ENCODE data around the gene ROBO2. TPM values are rescaled to one million over a fixed set of nuclear protein-coding genes. Genes with fewer than 3 reads are reported as not detected.

Gene ROBO2
- total and polyA plus RNA-seq, 4 donors, result 0.30 to 72.4 (median 3.3) TPM

- no peak overlapping the region for H3K9ac ChIP-seq (ENCODE audit: insufficient read depth in 1 of 2, low read length in 2 of 2)
- WGBS, 2 donors, result 86 to 87% methylated on average over 3 of the region's 3 CpGs
- TF ChIP-seq CTCF (IDR thresholded peaks at IDR 0.05; ENCODE audit: control extremely low read depth, extremely low read depth), result no peak
- H3K27ac ChIP-seq (ENCODE audit: low read depth in 1 of 2, low read length in 1 of 2), result no peak overlapping the region
- no peaks in the 10 kb centered on the region for H3K27me3 ChIP-seq (ENCODE audit: control insufficient read depth in 3 of 3, insufficient read depth in 3 of 3, low read length in 2 of 3)
- peaks cover 0 to 1% (median 0%) of the 10 kb centered on the region in 5 donors for H3K4me1 ChIP-seq (ENCODE audit: control insufficient read depth in 5 of 5, insufficient read depth in 5 of 5, low read length in 5 of 5)
- no peak overlapping the region for H3K4me3 ChIP-seq
- H3K36me3 ChIP-seq (ENCODE audit: control insufficient read depth in 4 of 4, insufficient read depth in 4 of 4, low read length in 4 of 4), result no peaks in the 10 kb centered on the region
- no peaks in the 10 kb centered on the region for H3K9me3 ChIP-seq (ENCODE audit: control insufficient read depth in 4 of 4, insufficient read depth in 3 of 4, low read length in 3 of 4)
- no peak for ATAC-seq (ENCODE audit: insufficient read depth, low FRiP score)
- no peak for DNase-seq
These were observed 340.2 kb downstream of the ROBO2 start for GRCh38 chr3:77380136-77380535.

GRCh38 chr3:77381431-77381830 lies 341.5 kb downstream of the ROBO2 start:
- Histone ChIP-seq H3K9ac (ENCODE audit: insufficient read depth in 1 of 2, low read length in 2 of 2) (no peak overlapping the region), H3K4me3 (no peak overlapping the region), H3K27me3 (ENCODE audit: control insufficient read depth in 3 of 3, insufficient read depth in 3 of 3, low read length in 2 of 3) (no peaks in the 10 kb centered on the region), H3K36me3 (ENCODE audit: control insufficient read depth in 4 of 4, insufficient read depth in 4 of 4, low read length in 4 of 4) (no peaks in the 10 kb centered on the region), H3K4me1 (ENCODE audit: control insufficient read depth in 5 of 5, insufficient read depth in 5 of 5, low read length in 5 of 5) (peaks cover 0 to 1% (median 0%) of the 10 kb centered on the region in 5 donors), H3K9me3 (ENCODE audit: control insufficient read depth in 4 of 4, insufficient read depth in 3 of 4, low read length in 3 of 4) (no peaks in the 10 kb centered on the region), H3K27ac (ENCODE audit: low read depth in 1 of 2, low read length in 1 of 2) (no peak overlapping the region)
- DNase-seq (no peak), ATAC-seq (ENCODE audit: insufficient read depth, low FRiP score) (no peak)
- WGBS, 2 donors, result 0% methylated on average over 1 of the region's 1 CpG
- TF ChIP-seq CTCF (IDR thresholded peaks at IDR 0.05; ENCODE audit: control extremely low read depth, extremely low read depth), result no peak

- TF ChIP-seq CTCF (IDR thresholded peaks at IDR 0.05; ENCODE audit: control extremely low read depth, extremely low read depth), result no peak
- Histone ChIP-seq H3K9ac (ENCODE audit: insufficient read depth in 1 of 2, low read length in 2 of 2) (no peak overlapping the region), H3K27ac (ENCODE audit: low read depth in 1 of 2, low read length in 1 of 2) (no peak overlapping the region), H3K9me3 (ENCODE audit: control insufficient read depth in 4 of 4, insufficient read depth in 3 of 4, low read length in 3 of 4) (no peaks in the 10 kb centered on the region), H3K4me3 (no peak overlapping the region), H3K4me1 (ENCODE audit: control insufficient read depth in 5 of 5, insufficient read depth in 5 of 5, low read length in 5 of 5) (no peaks in the 10 kb centered on the region), H3K36me3 (ENCODE audit: control insufficient read depth in 4 of 4, insufficient read depth in 4 of 4, low read length in 4 of 4) (no peaks in the 10 kb centered on the region), H3K27me3 (ENCODE audit: control insufficient read depth in 3 of 3, insufficient read depth in 3 of 3, low read length in 2 of 3) (no peaks in the 10 kb centered on the region)
- DNase-seq (no peak), ATAC-seq (ENCODE audit: insufficient read depth, low FRiP score) (no peak)
- 82 to 84% methylated on average over 5 of the region's 5 CpGs for WGBS, 2 donors
These were observed 352.3 kb downstream of the ROBO2 start for GRCh38 chr3:77392181-77392580.

GRCh38 chr3:77394046-77394445 lies 354.1 kb downstream of the ROBO2 start:
- peaks cover 0 to 1% (median 0%) of the 10 kb centered on the region in 4 donors for H3K36me3 ChIP-seq (ENCODE audit: control insufficient read depth in 4 of 4, insufficient read depth in 4 of 4, low read length in 4 of 4)
- no peak overlapping the region for H3K27ac ChIP-seq (ENCODE audit: low read depth in 1 of 2, low read length in 1 of 2)
- no peaks in the 10 kb centered on the region for H3K27me3 ChIP-seq (ENCODE audit: control insufficient read depth in 3 of 3, insufficient read depth in 3 of 3, low read length in 2 of 3)
- WGBS, 2 donors, result 89 to 90% methylated on average over 5 of the region's 5 CpGs
- H3K4me1 ChIP-seq (ENCODE audit: control insufficient read depth in 5 of 5, insufficient read depth in 5 of 5, low read length in 5 of 5), result no peaks in the 10 kb centered on the region
- no peak for DNase-seq
- H3K4me3 ChIP-seq, result no peak overlapping the region
- no peak for TF ChIP-seq CTCF (IDR thresholded peaks at IDR 0.05; ENCODE audit: control extremely low read depth, extremely low read depth)
- no peaks in the 10 kb centered on the region for H3K9me3 ChIP-seq (ENCODE audit: control insufficient read depth in 4 of 4, insufficient read depth in 3 of 4, low read length in 3 of 4)
- ATAC-seq (ENCODE audit: insufficient read depth, low FRiP score), result no peak
- no peak overlapping the region for H3K9ac ChIP-seq (ENCODE audit: insufficient read depth in 1 of 2, low read length in 2 of 2)
